ENCODE data around the gene CCT8L2.
"Not testable (repeated sequence)": the region's sequence is repeated elsewhere in the genome, so short reads cannot be mapped to it uniquely, and the experiment has no call there.

Gene CCT8L2

GRCh38 chr22:16592710-16593109 lies at the start of gene CCT8L2:
Gene CCT8L2, minus strand, starts transcription at chr22:16592810. Its CDS starts 260 bp downstream, at chr22:16592550.
- DNase-seq = not testable (repeated sequence)

- DNase-seq = not testable (repeated sequence)
Observed at GRCh38 chr22:16635442-16635841, 42.8 kb upstream of the CCT8L2 start.

- not testable (repeated sequence) for DNase-seq
Observed at GRCh38 chr22:16634092-16634491, 41.5 kb upstream of the CCT8L2 start.

- DNase-seq = not testable (repeated sequence)
Observed at GRCh38 chr22:16628476-16628875, 35.9 kb upstream of the CCT8L2 start.

- not testable (repeated sequence) for DNase-seq
Observed at GRCh38 chr22:16625018-16625417, 32.4 kb upstream of the CCT8L2 start.

GRCh38 chr22:16623595-16623994 lies 31.0 kb upstream of the CCT8L2 start:
- DNase-seq = not testable (repeated sequence)

GRCh38 chr22:16617516-16617915 lies 24.9 kb upstream of the CCT8L2 start:
- not testable (repeated sequence) for DNase-seq

GRCh38 chr22:16616390-16616938 lies 23.9 kb upstream of the CCT8L2 start:
- DNase-seq = not testable (repeated sequence)

GRCh38 chr22:16615606-16616245 lies 23.1 kb upstream of the CCT8L2 start:
- not testable (repeated sequence) for DNase-seq

GRCh38 chr22:16609548-16610261 lies 17.1 kb upstream of the CCT8L2 start:
- peak; percentile 67 for DNase-seq

- peak; percentile 42 for DNase-seq
Observed at GRCh38 chr22:16608931-16609330, 16.3 kb upstream of the CCT8L2 start.

- DNase-seq = not testable (repeated sequence)
Observed at GRCh38 chr22:16604257-16604998, 11.8 kb upstream of the CCT8L2 start.

GRCh38 chr22:16603770-16604242 lies 11.2 kb upstream of the CCT8L2 start:
- not testable (repeated sequence) for DNase-seq

GRCh38 chr22:16603448-16603768 lies 10.8 kb upstream of the CCT8L2 start:
- DNase-seq = peak; percentile 16

- DNase-seq = peak; percentile 71
Observed at GRCh38 chr22:16602728-16603447, 10.3 kb upstream of the CCT8L2 start.

- not testable (repeated sequence) for DNase-seq
Observed at GRCh38 chr22:16602224-16602727, 9.7 kb upstream of the CCT8L2 start.

GRCh38 chr22:16601437-16602223 lies 9.0 kb upstream of the CCT8L2 start:
- peak; percentile 68 for DNase-seq

GRCh38 chr22:16600644-16601436 lies 8.2 kb upstream of the CCT8L2 start:
- peak; percentile 80 for DNase-seq

GRCh38 chr22:16599648-16600047 lies 7.0 kb upstream of the CCT8L2 start:
- DNase-seq = peak; percentile 12

GRCh38 chr22:16595251-16595650 lies 2.6 kb upstream of the CCT8L2 start:
- DNase-seq = not testable (repeated sequence)

- DNase-seq = no peak
Observed at GRCh38 chr22:16594026-16594425, 1.4 kb upstream of the CCT8L2 start.

Data from retina (tissue), 1 donor.